Lower leg skin (tissue), 3 donors: Measurements from ENCODE around the gene SP3.

Experiments
- CTCF ChIP-seq, 3 donors: fragments of 450-650 bp; IDR thresholded peaks; one replicate each; pipeline ENCODE4 v1.5.1; 2016; ENCODE audit warnings: antibody characterized with exemption in 3 of 3, mild to moderate bottlenecking in 3 of 3, moderate library complexity in 2 of 3
- POLR2A ChIP-seq, 2 donors: fragments of 450-650 bp; IDR thresholded peaks; one replicate each; pipeline ENCODE4 v1.6.1; 2016 to 2017; ENCODE audit warnings: antibody characterized with exemption in 2 of 2, mild to moderate bottlenecking in 1 of 2, moderate library complexity in 1 of 2

- no peak for TF ChIP-seq CTCF (IDR thresholded peaks at IDR 0.05)
- TF ChIP-seq POLR2A (IDR thresholded peaks at IDR 0.05) = no peak
Measured at GRCh38 chr2:173953047-173953424, 12.1 kb downstream of the SP3 start.
